ENCODE results near the gene FAM3D. TPM values are rescaled to one million over a fixed set of nuclear protein-coding genes. Genes with fewer than 3 reads are reported as not detected.

The FAM3D gene
- total and polyA plus RNA-seq, 9 of the 15 experiments (the other 6 are each of a cell fraction or from before 2014, with no cell fraction given): not detected

- no peak for TF ChIP-seq ZBTB43 (CRISPR knock-in tag; IDR thresholded peaks at IDR 0.05)
- peak; percentile 83 for TF ChIP-seq BHLHE40 (IDR thresholded peaks at IDR 0.05; ENCODE audit: low read length)
- TF ChIP-seq ARNT (IDR thresholded peaks at IDR 0.05): no peak
- TF ChIP-seq ZNF354B (CRISPR knock-in tag; IDR thresholded peaks at IDR 0.05): no peak
- TF ChIP-seq, protein P1, sequence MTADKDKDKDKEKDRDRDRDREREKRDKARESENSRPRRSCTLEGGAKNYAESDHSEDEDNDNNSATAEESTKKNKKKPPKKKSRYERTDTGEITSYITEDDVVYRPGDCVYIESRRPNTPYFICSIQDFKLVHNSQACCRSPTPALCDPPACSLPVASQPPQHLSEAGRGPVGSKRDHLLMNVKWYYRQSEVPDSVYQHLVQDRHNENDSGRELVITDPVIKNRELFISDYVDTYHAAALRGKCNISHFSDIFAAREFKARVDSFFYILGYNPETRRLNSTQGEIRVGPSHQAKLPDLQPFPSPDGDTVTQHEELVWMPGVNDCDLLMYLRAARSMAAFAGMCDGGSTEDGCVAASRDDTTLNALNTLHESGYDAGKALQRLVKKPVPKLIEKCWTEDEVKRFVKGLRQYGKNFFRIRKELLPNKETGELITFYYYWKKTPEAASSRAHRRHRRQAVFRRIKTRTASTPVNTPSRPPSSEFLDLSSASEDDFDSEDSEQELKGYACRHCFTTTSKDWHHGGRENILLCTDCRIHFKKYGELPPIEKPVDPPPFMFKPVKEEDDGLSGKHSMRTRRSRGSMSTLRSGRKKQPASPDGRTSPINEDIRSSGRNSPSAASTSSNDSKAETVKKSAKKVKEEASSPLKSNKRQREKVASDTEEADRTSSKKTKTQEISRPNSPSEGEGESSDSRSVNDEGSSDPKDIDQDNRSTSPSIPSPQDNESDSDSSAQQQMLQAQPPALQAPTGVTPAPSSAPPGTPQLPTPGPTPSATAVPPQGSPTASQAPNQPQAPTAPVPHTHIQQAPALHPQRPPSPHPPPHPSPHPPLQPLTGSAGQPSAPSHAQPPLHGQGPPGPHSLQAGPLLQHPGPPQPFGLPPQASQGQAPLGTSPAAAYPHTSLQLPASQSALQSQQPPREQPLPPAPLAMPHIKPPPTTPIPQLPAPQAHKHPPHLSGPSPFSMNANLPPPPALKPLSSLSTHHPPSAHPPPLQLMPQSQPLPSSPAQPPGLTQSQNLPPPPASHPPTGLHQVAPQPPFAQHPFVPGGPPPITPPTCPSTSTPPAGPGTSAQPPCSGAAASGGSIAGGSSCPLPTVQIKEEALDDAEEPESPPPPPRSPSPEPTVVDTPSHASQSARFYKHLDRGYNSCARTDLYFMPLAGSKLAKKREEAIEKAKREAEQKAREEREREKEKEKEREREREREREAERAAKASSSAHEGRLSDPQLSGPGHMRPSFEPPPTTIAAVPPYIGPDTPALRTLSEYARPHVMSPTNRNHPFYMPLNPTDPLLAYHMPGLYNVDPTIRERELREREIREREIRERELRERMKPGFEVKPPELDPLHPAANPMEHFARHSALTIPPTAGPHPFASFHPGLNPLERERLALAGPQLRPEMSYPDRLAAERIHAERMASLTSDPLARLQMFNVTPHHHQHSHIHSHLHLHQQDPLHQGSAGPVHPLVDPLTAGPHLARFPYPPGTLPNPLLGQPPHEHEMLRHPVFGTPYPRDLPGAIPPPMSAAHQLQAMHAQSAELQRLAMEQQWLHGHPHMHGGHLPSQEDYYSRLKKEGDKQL (CRISPR knock-in tag; IDR thresholded peaks at IDR 0.05; ENCODE audit: borderline replicate concordance): no peak
- TF ChIP-seq HCFC1 (IDR thresholded peaks at IDR 0.05; ENCODE audit: low read depth, low read length): no peak
- TF ChIP-seq NR2F6 (CRISPR knock-in tag; IDR thresholded peaks at IDR 0.05): no peak
- no peak for TF ChIP-seq ZBTB26 (CRISPR knock-in tag; IDR thresholded peaks at IDR 0.05)
- TF ChIP-seq, protein P2, sequence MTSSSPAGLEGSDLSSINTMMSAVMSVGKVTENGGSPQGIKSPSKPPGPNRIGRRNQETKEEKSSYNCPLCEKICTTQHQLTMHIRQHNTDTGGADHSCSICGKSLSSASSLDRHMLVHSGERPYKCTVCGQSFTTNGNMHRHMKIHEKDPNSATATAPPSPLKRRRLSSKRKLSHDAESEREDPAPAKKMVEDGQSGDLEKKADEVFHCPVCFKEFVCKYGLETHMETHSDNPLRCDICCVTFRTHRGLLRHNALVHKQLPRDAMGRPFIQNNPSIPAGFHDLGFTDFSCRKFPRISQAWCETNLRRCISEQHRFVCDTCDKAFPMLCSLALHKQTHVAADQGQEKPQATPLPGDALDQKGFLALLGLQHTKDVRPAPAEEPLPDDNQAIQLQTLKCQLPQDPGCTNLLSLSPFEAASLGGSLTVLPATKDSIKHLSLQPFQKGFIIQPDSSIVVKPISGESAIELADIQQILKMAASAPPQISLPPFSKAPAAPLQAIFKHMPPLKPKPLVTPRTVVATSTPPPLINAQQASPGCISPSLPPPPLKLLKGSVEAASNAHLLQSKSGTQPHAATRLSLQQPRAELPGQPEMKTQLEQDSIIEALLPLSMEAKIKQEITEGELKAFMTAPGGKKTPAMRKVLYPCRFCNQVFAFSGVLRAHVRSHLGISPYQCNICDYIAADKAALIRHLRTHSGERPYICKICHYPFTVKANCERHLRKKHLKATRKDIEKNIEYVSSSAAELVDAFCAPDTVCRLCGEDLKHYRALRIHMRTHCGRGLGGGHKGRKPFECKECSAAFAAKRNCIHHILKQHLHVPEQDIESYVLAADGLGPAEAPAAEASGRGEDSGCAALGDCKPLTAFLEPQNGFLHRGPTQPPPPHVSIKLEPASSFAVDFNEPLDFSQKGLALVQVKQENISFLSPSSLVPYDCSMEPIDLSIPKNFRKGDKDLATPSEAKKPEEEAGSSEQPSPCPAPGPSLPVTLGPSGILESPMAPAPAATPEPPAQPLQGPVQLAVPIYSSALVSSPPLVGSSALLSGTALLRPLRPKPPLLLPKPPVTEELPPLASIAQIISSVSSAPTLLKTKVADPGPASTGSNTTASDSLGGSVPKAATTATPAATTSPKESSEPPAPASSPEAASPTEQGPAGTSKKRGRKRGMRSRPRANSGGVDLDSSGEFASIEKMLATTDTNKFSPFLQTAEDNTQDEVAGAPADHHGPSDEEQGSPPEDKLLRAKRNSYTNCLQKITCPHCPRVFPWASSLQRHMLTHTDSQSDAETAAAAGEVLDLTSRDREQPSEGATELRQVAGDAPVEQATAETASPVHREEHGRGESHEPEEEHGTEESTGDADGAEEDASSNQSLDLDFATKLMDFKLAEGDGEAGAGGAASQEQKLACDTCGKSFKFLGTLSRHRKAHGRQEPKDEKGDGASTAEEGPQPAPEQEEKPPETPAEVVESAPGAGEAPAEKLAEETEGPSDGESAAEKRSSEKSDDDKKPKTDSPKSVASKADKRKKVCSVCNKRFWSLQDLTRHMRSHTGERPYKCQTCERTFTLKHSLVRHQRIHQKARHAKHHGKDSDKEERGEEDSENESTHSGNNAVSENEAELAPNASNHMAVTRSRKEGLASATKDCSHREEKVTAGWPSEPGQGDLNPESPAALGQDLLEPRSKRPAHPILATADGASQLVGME (CRISPR knock-in tag; IDR thresholded peaks at IDR 0.05): no peak
Observed at GRCh38 chr3:58609990-58610389, 56.6 kb downstream of the FAM3D start (continued).

Measured in K562 (cell line).